ENCODE results near the gene KIF3B. TPM values are rescaled to one million over a fixed set of nuclear protein-coding genes. Genes with fewer than 3 reads are reported as not detected.

Gene KIF3B
- total and polyA plus RNA-seq, 2 of the 13 experiments (the other 11 are each of a cell fraction or from before 2014, with no cell fraction given) = 23.6 to 28.8 TPM

- TF ChIP-seq ATF3 (CRISPR knock-in tag; IDR thresholded peaks at IDR 0.05) = no peak
- no peak for TF ChIP-seq MXD3 (CRISPR knock-in tag; IDR thresholded peaks at IDR 0.05)
- peak; percentile 99 for TF ChIP-seq ZNF362 (CRISPR knock-in tag; IDR thresholded peaks at IDR 0.05; ENCODE audit: borderline replicate concordance)
- TF ChIP-seq RFX3 (CRISPR knock-in tag; IDR thresholded peaks at IDR 0.05) = no peak
- TF ChIP-seq ZNF124 (CRISPR knock-in tag; IDR thresholded peaks at IDR 0.05) = peak; percentile 52; the same call in 1 of the 2 replicates
- TF ChIP-seq NR2C2 (CRISPR knock-in tag; IDR thresholded peaks at IDR 0.05; ENCODE audit: borderline replicate concordance) = no peak
- no peak for TF ChIP-seq FIP1L1 (IDR thresholded peaks at IDR 0.05; ENCODE audit: borderline replicate concordance, insufficient read depth, low read depth, low read length)
- no peak for TF ChIP-seq ZNF589 (CRISPR knock-in tag; conservative IDR thresholded peaks at IDR 0.05)
- no peak for TF ChIP-seq SCMH1 (CRISPR knock-in tag; IDR thresholded peaks at IDR 0.05; ENCODE audit: borderline replicate concordance)
- 0 out of 2 replicates have a peak, but pooled peaks have one; percentile 28 for TF ChIP-seq ZNF766 (CRISPR knock-in tag; IDR thresholded peaks at IDR 0.05; ENCODE audit: borderline replicate concordance)
- TF ChIP-seq ZNF792 (CRISPR knock-in tag; IDR thresholded peaks at IDR 0.05) = no peak
- peak; percentile 89 for TF ChIP-seq SALL1 (CRISPR knock-in tag; IDR thresholded peaks at IDR 0.05)
- TF ChIP-seq ZNF747 (CRISPR knock-in tag; IDR thresholded peaks at IDR 0.05; ENCODE audit: borderline replicate concordance) = no peak
- peak; percentile 43; the same call in 1 of the 2 replicates for TF ChIP-seq FOXO1 (CRISPR knock-in tag; IDR thresholded peaks at IDR 0.05)
- TF ChIP-seq KIAA2018 (CRISPR knock-in tag; IDR thresholded peaks at IDR 0.05; ENCODE audit: borderline replicate concordance) = no peak
Observed at GRCh38 chr20:32263398-32263954, 14.0 kb upstream of the KIF3B start (continued).
